ENCODE measurements around the gene ARHGAP32. TPM values are rescaled to one million over a fixed set of nuclear protein-coding genes. Genes with fewer than 3 reads are reported as not detected.

Gene ARHGAP32
- total RNA-seq, 1 donor from 2014 or later: 5.1 TPM

GRCh38 chr11:128916681-128917080 is 275.4 kb downstream of the ARHGAP32 start:
- intact Hi-C loops (cut with micrococcal nuclease): no loop called here

DNA sequence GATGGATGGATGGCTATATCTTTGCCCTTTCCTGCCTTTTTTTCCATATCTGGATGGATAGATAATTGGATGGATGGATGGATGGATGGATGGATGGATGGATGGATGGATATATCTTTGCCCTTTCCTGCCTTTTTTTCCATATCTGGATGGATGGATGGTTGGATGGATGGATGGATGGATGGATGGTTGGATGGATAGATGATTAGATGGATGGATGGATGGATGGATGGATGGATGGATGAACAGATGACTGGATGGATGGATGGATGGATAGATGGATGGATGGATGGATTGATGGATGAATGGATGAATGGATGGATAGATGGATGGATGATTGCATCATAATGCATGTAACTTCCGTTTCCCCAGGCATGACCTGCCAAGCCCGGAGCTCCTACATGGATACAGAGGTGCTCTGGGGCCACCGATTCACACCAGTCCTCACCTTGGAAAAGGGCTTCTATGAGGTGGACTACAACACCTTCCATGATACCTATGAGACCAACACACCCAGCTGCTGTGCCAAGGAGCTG is 276.0 kb downstream of the ARHGAP32 start:
- intact Hi-C loops (cut with micrococcal nuclease): no loop called here

- intact Hi-C loops (cut with micrococcal nuclease): no loop called here
Measured at GRCh38 chr11:128915149-128915521, 277.0 kb downstream of the ARHGAP32 start.

Other genes starting within 250 kb of the ARHGAP32 start
- not detected in 2 replicates for gene TP53AIP1, start 249.5 kb downstream of the ARHGAP32 start, total RNA-seq
- 0.09 and 0.43 TPM in 2 replicates for gene BARX2, start 183.5 kb upstream of the ARHGAP32 start, total RNA-seq

Data from T-helper 2 cell treated with Interferon-gamma antibody and Interleukin-4, amounts not matched to agents 100 ng/mL and 5 ng/mL, for 36 hours (primary cell).